NCI-H1105 (cell line): ENCODE measurements around the gene RELB.
A peak's percentile ranks its signal among the peaks of the same experiment; 100 is the strongest.

Experiments
- DNase-seq: peaks from one replicate; lab custom pipeline; 2025; lab: John Stamatoyannopoulos, UW

The RELB gene

DNA sequence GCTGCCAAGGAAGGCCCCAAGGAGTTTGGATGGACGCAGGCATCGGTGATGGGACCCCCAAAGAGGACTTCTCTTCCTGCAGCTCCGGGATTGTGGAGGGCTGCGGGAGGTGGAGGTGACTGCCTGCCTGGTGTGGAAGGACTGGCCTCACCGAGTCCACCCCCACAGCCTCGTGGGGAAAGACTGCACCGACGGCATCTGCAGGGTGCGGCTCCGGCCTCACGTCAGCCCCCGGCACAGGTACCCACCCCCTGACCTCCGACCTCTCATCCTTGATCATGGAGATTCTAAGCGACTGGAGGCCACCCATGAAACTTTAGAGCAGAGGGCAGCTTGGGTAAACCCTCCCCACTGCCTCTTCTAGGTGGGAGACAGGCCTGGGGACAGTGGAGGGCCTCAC lies 20.7 kb downstream of the RELB start:
- DNase-seq, result no peak

DNA sequence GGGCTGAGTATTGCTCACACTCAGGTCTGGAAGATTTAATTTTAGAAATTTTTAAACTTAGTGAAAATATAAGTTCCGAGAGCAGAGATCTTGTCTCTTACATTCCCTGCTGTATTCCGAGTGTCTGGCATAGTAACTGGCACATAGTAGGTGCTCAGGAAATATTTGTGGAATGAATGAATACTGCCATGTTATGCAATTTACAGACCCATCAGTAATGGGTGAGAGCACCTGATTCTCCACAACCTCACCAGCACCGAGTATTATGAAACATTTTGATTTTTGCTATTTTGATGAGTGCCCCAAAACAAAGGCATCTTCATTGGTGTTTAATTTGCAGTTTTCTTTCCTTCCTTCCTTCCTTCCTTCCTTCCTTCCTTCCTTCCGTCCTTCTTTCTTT lies 21.8 kb downstream of the RELB start:
- DNase-seq, result no peak

DNA sequence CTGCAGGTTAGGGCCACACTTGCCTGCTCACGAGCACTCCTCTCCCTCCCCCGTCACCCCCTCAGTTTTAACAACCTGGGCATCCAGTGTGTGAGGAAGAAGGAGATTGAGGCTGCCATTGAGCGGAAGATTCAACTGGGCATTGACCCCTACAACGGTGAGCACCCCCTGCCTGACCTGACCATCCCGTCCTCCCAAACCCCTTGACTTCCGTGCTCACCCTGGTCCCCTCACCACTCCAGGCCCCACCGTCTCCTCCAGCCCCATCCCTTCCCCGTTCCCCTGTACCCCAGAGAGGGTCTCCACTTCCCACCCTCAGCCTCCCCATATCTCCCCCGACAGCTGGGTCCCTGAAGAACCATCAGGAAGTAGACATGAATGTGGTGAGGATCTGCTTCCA lies 24.0 kb downstream of the RELB start:
- DNase-seq, result no peak

DNA sequence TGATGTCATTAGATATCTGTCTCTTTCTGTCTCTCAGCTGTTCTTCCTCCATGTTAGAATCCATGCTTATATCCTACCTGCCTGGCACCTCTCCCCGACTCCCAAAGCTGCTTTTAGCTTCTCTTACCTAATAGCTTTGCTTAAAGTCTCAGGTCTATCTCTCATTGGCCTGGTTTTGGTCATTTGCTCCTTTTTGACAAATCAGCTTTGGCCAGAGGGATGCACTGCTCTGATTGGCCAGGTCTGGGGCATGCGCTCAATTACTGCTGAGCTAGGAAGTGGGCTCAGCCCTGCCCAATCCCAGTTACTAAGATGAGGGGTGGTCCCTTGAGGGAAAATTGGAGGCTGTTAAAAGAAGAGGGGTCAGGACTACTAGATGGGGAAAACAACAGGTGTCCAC lies 26.1 kb downstream of the RELB start:
- DNase-seq, result no peak

DNA sequence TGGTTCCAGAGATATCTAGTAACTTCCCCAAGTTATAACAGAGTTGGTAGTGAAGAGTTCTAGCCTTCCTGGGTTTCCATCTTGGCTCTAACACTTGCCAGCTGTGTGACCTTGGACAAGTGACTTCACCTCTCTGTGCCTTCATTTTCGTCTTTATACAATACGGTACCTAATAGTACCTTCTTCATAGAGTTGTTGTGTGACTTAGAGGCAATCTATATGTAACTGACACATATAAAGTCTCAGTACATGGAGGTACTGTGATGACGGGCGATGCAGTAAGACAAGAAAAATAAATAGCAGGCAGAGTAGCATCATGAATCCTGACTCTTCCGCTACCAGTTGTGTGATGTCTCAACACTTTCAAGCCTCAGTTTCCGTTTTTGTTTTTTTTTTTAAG lies 29.6 kb downstream of the RELB start:
- no peak for DNase-seq

DNA sequence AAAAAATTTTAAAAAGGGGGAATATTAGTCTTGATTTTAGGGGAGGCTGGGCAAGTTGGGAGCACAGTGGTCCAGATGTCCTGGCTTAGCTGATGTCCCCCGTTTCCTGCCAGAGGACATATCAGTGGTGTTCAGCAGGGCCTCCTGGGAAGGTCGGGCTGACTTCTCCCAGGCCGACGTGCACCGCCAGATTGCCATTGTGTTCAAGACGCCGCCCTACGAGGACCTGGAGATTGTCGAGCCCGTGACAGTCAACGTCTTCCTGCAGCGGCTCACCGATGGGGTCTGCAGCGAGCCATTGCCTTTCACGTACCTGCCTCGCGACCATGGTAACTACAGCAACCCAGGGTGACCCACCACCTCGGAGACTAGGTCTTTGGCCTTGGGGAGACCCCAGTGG lies 31.2 kb downstream of the RELB start:
- no peak for DNase-seq

DNA sequence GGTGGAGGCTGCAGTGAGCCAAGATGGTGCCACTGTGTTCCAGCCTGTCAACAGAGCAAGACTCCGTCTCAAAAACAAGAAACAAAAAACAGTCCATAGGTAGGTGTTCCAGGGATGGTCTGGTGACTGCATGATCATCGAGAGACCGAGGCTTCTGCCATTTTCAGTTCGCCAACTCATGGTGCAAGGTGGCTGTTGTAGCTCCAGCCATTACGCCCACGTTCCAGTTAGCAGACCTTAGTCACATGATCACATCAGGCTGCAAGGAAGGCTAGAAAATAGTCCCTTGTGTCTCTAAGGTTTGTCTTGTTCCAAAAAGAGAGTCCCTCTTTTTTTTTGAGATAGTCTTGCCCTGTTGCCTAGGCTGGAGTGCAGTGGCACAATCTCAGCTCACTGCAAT lies 34.5 kb downstream of the RELB start:
- no peak for DNase-seq

DNA sequence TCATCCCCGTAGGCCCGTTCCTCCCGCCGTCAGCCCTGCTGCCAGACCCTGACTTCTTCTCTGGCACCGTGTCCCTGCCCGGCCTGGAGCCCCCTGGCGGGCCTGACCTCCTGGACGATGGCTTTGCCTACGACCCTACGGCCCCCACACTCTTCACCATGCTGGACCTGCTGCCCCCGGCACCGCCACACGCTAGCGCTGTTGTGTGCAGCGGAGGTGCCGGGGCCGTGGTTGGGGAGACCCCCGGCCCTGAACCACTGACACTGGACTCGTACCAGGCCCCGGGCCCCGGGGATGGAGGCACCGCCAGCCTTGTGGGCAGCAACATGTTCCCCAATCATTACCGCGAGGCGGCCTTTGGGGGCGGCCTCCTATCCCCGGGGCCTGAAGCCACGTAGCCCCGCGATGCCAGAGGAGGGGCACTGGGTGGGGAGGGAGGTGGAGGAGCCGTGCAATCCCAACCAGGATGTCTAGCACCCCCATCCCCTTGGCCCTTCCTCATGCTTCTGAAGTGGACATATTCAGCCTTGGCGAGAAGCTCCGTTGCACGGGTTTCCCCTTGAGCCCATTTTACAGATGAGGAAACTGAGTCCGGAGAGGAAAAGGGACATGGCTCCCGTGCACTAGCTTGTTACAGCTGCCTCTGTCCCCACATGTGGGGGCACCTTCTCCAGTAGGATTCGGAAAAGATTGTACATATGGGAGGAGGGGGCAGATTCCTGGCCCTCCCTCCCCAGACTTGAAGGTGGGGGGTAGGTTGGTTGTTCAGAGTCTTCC lies 36.3 kb downstream of the RELB start:
- no peak for DNase-seq

DNA sequence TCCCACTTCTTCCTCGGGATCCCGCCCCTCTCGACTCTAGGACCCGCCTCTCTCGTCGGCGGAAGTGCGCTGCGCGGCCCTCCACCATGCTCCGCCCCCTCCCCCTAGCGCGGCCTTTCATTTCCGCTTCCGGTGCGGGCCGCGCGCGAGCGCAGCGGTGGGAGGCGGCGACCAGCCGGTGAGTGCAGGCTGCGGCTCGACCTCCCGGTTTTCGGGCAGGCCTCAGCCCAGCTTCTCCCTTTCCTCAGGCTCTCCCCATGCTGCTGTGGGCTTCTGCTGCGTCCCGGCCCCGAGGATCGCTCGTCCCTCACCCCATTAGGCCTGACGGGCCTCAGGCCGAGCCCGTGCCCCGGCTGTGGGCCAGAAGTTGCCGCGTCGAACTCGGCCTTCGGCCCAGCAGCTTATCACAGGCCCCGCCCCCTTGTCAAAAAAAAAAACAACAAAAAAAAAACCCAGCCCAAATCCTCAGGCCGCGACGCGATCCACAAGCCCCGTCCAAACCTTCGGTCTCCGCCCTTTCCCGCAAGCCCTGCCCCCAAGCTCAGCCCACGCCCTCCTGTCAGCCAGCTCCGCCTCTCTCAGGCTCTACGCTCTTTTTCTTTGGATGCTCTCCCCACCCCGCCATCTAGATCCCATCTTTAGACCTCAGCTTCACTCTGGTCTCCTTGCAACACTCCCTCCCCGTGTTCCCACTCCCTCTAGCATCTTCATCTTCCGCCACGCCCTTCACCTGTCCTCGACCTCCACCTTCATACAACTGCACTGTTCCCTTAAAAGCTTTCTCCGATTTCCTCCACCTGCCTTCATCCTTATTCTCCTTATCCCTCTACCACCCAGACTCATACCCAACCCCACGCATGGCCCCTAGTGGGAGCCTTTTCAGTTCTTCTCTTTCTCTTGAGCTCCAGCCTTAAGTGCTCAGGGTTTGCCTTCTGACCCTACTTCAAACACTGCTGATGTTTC lies 37.9 kb downstream of the RELB start, which contains the start of gene CLASRP:
TSS of gene CLASRP (plus strand) at position 115 of the 963 bp plus-strand sequence. CDS start 1,168 bp downstream, outside the sequence.
- DNase-seq, result peak; percentile 84

DNA sequence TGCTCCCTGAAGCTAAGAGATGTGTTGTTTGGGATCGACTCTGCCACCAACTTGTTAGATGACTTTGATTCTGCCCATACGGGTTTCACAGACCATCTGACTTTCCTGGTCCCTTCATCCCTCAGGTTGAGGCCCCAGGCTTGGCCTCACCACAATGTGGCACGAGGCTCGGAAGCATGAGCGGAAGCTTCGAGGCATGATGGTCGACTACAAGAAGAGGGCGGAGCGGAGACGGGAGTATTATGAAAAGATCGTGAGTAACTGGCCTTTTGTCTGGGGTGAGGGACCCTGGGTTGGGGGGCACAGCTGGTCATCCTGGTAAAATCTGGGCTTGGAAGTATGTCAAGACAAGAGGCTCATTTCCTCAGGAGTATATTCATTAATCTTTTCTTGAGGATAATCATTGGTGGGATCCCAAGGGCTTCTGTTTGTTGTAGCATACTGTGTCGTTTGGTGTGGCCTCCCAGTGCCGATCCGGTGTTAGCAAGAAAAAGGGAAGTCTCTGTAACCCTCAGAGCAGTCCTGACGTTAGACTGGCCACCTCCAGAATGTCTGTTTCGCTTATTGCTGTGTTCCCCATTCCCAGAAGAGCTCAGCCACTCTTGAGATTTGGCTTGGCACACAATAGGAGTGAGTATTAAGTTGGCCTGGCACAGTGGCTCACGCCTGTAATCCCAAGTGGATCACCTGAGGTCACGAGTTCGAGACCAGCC lies 39.0 kb downstream of the RELB start:
- DNase-seq, result no peak

DNA sequence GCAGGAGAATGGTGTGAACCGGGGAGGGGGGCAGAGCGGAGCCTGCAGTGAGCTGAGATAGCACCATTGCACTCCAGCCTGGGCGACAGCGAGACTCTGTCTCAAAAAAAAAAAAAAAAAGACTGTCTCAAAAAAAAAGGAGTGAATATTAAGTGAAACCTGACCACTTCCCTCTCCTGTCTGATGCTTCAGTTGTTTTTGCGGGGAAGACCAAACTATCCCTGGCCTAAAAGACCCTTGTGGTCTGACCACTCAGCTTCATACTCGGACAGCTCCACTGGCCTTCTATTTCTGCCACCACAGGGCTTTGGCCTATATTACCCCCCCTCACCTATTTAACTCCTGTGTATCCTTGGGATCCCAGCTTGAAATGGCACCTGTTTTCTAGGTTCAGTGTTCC lies 39.9 kb downstream of the RELB start:
- DNase-seq, result no peak

DNA sequence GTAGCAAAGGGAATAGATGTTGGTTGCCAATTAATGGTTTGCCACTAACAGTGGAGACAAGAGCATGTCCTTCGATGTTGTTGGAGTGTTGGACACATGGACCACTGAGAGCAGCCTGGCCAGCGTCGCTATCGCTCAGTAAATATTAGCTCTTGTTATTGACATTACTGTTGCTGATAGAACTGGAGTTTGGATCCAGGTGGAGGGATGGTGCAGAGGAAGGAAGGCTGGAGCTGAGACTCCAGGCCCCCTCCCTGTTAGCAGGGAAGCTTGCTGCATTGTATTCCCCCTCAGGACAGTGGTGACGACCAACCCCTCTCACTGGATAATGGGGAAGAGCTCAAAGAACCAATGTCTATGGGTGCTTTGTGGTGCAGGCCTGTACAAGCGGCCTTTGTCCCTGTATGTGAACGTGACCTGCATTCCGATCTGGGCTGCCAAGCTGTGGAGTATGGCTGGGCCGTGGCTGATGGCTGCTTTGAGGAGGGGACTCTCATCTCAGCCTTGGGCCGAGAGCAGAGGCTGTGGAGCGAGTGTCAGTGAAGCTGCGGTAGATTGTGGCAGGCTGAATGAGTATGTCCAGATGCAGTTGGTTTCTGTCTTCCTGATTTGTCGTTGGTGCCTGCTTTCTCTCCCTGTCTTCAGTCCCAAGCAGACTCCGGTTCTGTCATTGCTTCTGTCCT lies 44.5 kb downstream of the RELB start:
- no peak for DNase-seq

DNA sequence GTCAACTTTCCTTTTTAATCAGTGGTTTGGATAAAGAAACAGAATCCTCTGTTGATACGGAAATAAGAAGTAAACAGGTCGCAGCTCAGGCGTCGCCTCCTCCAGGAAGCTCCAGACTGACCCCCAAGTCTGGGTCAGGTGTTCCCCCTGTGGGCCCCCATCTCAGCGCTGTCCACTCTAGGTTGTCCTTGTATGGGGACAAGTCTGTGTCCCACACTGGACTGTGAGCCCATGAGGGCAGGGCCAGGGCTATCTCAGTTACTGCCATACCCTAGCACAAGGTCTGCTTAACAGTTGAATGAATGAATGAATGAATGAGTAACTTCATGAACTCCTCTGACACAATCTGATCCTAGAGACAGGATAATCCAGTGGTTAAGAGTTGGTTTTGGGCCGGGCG lies 45.1 kb downstream of the RELB start:
- DNase-seq, result no peak

DNA sequence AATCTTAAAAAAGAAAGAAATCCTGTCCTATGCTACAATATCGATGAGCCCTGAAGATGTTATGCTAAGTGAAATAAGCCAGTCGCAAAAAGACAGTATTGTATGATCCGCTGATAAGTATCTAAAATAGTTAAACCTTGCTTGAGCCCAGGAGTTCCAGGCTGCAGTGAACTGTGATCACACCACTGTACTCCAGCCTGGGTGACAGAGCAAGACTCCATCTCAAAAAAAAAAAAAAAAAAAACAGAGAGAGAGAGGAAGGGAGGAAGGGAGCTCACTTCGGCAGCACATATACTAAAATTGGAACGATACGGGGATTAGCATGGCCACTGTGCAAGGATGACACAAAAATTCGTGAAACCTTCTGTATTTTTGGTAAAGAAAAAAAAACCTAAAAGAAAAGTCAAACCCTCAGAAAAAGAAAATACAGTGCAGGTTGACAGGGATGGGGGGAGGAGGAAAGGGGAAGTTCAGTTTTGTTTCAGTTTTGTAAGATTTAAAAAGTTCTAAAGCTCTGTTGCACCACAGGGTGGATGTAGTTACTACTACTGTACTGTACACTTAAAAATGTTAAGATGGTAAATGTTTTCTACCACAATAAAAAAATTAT lies 46.0 kb downstream of the RELB start:
- DNase-seq, result no peak

DNA sequence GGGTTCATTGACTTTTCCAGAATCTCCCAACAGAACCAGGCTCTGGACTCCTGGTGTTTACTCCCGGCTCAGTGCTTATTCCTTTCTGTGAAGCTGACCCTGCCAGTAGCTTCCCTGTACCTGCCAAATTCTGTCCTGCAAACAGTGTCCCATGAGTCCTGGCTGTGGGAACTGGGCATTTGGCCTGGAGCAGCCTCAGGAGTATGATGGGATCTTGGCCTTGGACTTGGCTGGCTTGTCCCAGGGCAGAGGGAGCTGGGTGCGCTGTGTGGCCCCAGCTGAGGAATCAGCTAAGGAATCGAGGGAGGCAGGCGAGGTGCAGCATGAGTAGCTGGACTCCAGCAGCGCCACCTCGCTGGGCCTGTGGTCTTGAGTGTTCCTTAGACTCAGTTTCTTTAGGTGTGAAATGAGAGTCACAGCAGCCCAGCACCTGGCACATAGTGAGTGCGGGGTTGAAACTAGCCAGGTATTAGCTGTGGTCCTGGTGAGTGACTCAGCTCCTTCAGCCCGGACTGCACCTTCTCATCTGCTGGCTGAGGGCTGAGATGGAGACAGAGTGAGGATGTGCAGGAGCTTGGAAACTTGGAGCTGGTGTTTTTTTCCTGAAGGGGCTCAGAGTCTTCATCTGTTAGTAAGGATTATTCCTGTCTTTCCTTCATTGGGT lies 47.9 kb downstream of the RELB start:
- DNase-seq, result no peak

DNA sequence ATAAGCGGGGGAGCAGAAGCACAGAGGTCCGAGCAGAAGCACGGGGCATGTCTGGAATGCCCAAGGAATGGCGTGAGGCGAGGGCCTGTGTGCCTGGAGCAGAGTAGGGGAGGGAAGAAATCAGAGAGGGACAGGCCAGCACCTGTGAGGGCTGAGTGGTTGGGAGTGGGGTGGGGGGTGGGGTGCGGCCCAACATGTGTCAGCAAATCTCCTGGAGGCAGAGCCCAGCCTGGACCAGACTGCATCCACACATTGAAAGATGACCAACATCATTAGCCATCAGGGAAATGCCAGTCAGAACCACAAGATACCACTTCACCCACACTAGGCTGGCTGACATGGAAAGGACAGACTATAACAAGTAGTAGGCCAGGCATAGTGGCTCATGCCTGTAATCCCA lies 48.8 kb downstream of the RELB start:
- no peak for DNase-seq

DNA sequence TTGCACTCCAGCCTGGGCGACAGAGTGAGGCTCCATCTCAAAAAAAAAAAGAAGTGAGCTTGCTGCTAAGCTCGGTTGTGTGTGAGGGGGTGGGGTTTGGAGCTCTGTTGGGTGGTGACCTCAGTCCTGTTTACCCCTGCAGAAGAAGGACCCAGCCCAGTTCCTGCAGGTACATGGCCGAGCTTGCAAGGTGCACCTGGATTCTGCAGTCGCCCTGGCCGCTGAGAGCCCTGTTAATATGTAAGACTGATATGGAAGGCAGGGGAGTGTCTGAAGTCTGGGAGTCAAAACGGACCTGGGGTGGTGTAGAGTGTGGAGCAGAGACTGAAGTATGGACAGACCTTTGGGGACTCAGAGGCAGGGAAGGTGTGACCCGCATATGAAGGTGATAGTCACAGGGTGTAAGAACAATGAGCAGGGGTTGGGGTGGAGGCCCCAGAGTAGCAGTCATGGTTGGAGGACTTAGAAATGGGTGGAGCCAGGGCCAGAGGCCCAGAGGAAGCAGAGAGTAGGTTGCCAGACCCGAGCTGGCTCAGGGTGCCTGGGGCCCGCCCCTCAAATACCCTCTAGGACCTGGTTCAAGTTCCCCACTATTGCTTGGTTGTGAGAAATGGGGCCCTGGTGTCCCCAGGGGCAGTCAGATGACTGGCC lies 50.8 kb downstream of the RELB start:
- no peak for DNase-seq

DNA sequence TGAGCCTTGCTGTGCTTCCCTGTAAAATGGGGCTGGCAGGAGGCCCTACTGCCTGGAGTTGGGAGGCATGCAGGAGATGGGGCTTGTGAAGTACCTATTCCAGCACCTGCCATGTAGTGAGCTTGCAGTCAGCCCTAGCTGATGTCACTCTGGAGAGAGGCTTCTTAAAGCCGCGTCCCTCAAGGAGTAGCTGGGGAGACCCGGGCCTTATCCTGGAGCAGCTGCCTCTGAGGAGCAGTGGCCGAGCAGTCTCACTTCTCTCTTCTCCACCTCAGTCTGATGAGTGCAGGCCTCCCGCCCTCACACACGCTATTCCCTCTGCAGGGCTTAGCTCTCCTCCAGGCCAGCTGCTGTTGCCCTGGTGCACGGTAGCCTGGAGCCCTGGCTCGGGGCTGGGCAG lies 55.6 kb downstream of the RELB start:
- no peak for DNase-seq

DNA sequence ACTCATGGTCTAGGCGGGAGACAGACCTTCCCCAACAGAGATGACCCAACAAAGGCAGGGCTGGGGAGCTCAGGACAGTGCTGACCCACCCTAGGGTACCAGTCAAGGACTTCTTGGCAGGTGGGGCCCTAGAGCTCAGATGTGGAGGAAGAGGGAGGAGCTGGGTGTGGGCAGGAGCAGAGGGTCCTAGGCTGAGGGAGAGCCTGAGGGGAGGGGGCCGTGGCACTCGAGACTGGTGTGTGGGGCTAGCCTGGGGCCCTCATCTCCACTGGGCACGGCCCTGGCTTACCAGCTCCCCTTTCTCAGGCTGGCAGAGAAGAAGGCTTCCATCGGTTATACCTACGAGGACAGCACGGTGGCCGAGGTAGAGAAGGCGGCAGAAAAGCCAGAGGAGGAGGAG lies 56.2 kb downstream of the RELB start:
- no peak for DNase-seq

DNA sequence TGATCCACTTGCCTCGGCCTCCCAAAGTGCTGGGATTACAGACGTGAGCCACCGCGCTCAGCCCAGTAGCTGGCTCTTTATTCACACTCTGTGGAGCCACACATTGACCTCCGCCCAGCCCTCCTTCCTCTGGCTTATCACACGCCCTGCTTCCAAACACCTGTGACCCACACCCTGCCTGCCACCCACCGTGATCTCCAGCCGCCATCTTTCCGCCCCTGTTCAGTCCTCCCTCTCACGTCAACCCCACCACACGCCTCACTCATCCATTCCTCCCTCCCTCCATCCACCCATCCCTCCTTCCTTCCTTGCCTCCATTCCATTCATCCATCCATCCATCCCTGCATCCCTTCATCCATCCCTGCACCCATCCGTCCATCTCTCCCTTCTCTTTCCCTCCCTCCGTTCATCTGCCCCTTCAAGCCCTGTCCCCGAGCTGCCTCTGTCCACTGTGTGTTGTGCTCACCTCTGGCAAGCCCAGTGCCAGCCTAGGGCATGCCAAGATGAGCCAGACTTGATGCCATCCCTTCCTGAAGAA lies 57.4 kb downstream of the RELB start:
- DNase-seq, result no peak
